Esophagus squamous epithelium (tissue), 5 donors: ENCODE measurements around the gene MED26. TPM values are rescaled to one million over a fixed set of nuclear protein-coding genes. Genes with fewer than 3 reads are reported as not detected.
"Not testable (repeated sequence)": the region's sequence is repeated elsewhere in the genome, so short reads cannot be mapped to it uniquely, and the experiment has no call there.

ENCODE experiments used
- DNase-seq: peaks from one replicate; lab custom pipeline; 2025; lab: John Stamatoyannopoulos, UW
- H3K27ac ChIP-seq, 4 donors: fragments of 200-600 bp; sonication (generic); one replicate each; pipeline ENCODE4 v1.5.1; 2016 to 2019; ENCODE audit warnings: mild to moderate bottlenecking in 1 of 4
- H3K27me3 ChIP-seq, 4 donors: fragments of 200-600 bp; sonication (generic); 1 replicate in 3 of 4; 2 replicates in 1 of 4; pipeline versions ENCODE4 v1.5.1 to v1.6.0; 2017 to 2021; ENCODE audit warnings: antibody characterized with exemption in 1 of 4
- H3K36me3 ChIP-seq, 3 donors: fragments of 200-600 bp; sonication (generic); one replicate each; pipeline ENCODE4 v1.5.1; 2016 to 2019
- H3K4me1 ChIP-seq, 3 donors: fragments of 200-600 bp; sonication (generic); one replicate each; pipeline ENCODE4 v1.5.1; 2017 to 2019
- H3K4me3 ChIP-seq, 4 donors: fragments of 200-600 bp; sonication (generic); 1 replicate in 3 of 4; 2 replicates in 1 of 4; pipeline ENCODE4 v1.5.1; 2016 to 2019; ENCODE audit warnings: mild to moderate bottlenecking in 2 of 4, moderate library complexity in 1 of 4
- H3K9me3 ChIP-seq, 3 donors: fragments of 200-600 bp; sonication (generic); one replicate each; pipeline ENCODE4 v1.5.1; 2016 to 2019
- POLR2A ChIP-seq, 4 donors: fragments of 450-650 bp; IDR thresholded peaks; one replicate each; pipeline ENCODE4 v1.6.1; 2017; ENCODE audit warnings: antibody characterized with exemption in 4 of 4, mild to moderate bottlenecking in 4 of 4, moderate library complexity in 3 of 4
- WGBS, 2 donors: methylation state at CpG; one replicate each; pipeline ENCODE4 v1.1.5; 2018; 5-methylcytosine and 5-hydroxymethylcytosine counted together
- intact Hi-C: fragments of 100-400 bp; cut with DNase I; formaldehyde crosslinking; loops from one replicate; pipeline ENCODE4 v1.15.0; 2022
- total RNA-seq, 4 donors: library from RNA; depleted of rRNA; stranded (reverse); fragments of >200 nt; gene quantifications; one replicate each; pipeline ENCODE4 v1.1.0, GENCODE V29; 2016
- TF ChIP-seq, protein P1 (sequence below), 6 experiments: fragments of 450-650 bp in 4 of 6; fragments of 200-600 bp in 2 of 6; sonication (generic) in 2 of 6; IDR thresholded peaks; one replicate each; pipeline ENCODE4 v1.5.1; 2016 to 2019; ENCODE audit warnings: antibody characterized with exemption in 6 of 6, mild to moderate bottlenecking in 4 of 6, moderate library complexity in 4 of 6
- donor health status: DM: yes; HTN: yes; CAD: no.

Gene MED26
- total RNA-seq, 4 donors from 2014 or later: 5.1 to 9.9 (median 8.4) TPM

GRCh38 chr19:16655727-16656126 is 27.7 kb upstream of the MED26 start:
- WGBS, 2 donors: 60 to 62% methylated on average over 10 to 11 of the region's 11 CpGs
- intact Hi-C loops: no loop called here
- no peak overlapping the region for H3K27ac ChIP-seq

GRCh38 chr19:16654627-16655026 is 26.6 kb upstream of the MED26 start:
- H3K4me1 ChIP-seq: peaks cover 10 to 64% (median 15%) of the 10 kb centered on the region in 3 donors
- H3K27me3 ChIP-seq: no peaks in the 10 kb centered on the region
- peak overlapping the region in 3 of 4 donors; percentile 4 to 43 (median 40) for H3K27ac ChIP-seq
- H3K36me3 ChIP-seq: peaks cover 26 to 90% (median 45%) of the 10 kb centered on the region in 3 donors
- no peaks in the 10 kb centered on the region for H3K9me3 ChIP-seq
- no peak for DNase-seq
- WGBS, 2 donors: 74 to 85% methylated on average over 2 to 3 of the region's 3 CpGs
- H3K4me3 ChIP-seq: no peak overlapping the region
- TF ChIP-seq, protein P1, sequence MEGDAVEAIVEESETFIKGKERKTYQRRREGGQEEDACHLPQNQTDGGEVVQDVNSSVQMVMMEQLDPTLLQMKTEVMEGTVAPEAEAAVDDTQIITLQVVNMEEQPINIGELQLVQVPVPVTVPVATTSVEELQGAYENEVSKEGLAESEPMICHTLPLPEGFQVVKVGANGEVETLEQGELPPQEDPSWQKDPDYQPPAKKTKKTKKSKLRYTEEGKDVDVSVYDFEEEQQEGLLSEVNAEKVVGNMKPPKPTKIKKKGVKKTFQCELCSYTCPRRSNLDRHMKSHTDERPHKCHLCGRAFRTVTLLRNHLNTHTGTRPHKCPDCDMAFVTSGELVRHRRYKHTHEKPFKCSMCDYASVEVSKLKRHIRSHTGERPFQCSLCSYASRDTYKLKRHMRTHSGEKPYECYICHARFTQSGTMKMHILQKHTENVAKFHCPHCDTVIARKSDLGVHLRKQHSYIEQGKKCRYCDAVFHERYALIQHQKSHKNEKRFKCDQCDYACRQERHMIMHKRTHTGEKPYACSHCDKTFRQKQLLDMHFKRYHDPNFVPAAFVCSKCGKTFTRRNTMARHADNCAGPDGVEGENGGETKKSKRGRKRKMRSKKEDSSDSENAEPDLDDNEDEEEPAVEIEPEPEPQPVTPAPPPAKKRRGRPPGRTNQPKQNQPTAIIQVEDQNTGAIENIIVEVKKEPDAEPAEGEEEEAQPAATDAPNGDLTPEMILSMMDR (IDR thresholded peaks at IDR 0.05): no peak
- intact Hi-C loops: no loop called here

More at GRCh38 chr19:16655727-16656126, 27.7 kb upstream of the MED26 start:
- no peaks in the 10 kb centered on the region for H3K9me3 ChIP-seq
- no peak for DNase-seq
- H3K27me3 ChIP-seq: no peaks in the 10 kb centered on the region
- TF ChIP-seq, protein P1 (IDR thresholded peaks at IDR 0.05): no peak
- no peak for TF ChIP-seq POLR2A (IDR thresholded peaks at IDR 0.05)
- peaks cover 26 to 82% (median 45%) of the 10 kb centered on the region in 3 donors for H3K36me3 ChIP-seq
- H3K4me1 ChIP-seq: peaks cover 13 to 62% (median 13%) of the 10 kb centered on the region in 3 donors
- no peak overlapping the region for H3K4me3 ChIP-seq

DNA sequence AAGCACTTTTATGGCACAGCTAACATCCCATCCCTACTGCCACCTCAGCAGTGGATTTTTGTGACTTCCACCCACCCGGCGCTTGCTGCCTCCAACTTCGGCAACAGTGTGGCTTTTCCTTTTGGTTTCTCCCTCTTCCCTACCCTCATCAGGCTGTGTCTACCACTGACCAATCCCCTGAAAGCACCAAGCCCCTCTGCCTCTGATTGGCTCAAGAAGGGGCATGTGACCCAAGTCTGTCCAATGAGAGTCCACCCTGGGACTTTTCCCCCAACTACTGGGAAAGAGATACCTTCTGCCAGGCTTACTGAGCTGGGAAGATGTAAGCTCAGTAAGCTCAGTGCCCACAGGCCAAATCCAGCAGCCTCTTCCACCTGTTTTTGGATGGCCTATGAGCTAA is 26.1 kb upstream of the MED26 start:
- Histone ChIP-seq H3K27ac (peak overlapping the region in 2 of 4 donors; percentile 40 to 43), H3K4me1 (peaks cover 7 to 65% (median 17%) of the 10 kb centered on the region in 3 donors), H3K4me3 (no peak overlapping the region), H3K9me3 (no peaks in the 10 kb centered on the region), H3K36me3 (peaks cover 26 to 95% (median 45%) of the 10 kb centered on the region in 3 donors), H3K27me3 (no peaks in the 10 kb centered on the region)
- no peak for DNase-seq
- intact Hi-C loops: no loop called here
- TF ChIP-seq, protein P1 (IDR thresholded peaks at IDR 0.05): no peak
- no peak for TF ChIP-seq POLR2A (IDR thresholded peaks at IDR 0.05)
- WGBS, 2 donors: 90 to 92% methylated on average over 3 of the region's 3 CpGs

DNA sequence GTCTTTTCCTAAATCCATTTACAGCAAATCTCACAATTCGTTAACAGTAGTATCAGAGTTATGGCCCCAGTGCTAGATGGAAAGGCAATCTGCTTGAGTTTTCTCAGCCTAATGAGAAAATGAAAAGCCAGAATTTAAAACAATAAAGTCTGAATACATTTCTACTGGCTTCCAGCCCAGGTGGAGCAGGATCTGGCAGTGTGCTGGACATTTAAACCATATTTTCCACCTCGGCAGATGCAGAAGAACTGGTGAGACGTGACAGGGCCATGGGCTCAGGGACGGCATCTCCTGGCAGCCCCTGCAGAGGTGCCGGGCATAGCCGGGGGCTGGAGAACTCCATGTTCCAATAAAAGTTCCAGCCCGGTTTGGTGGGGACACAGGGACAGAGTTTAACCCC is 24.9 kb upstream of the MED26 start:
- Histone ChIP-seq H3K9me3 (no peaks in the 10 kb centered on the region), H3K36me3 (peaks cover 26 to 97% (median 43%) of the 10 kb centered on the region in 3 donors), H3K4me1 (peaks cover 0 to 53% (median 7%) of the 10 kb centered on the region in 3 donors), H3K27me3 (no peaks in the 10 kb centered on the region), H3K27ac (no peak overlapping the region), H3K4me3 (no peak overlapping the region)
- TF ChIP-seq, protein P1 (IDR thresholded peaks at IDR 0.05): no peak
- TF ChIP-seq POLR2A (IDR thresholded peaks at IDR 0.05): no peak
- intact Hi-C loops: no loop called here
- 60 to 74% methylated on average over 4 to 5 of the region's 7 CpGs for WGBS, 2 donors
- DNase-seq: no peak

DNA sequence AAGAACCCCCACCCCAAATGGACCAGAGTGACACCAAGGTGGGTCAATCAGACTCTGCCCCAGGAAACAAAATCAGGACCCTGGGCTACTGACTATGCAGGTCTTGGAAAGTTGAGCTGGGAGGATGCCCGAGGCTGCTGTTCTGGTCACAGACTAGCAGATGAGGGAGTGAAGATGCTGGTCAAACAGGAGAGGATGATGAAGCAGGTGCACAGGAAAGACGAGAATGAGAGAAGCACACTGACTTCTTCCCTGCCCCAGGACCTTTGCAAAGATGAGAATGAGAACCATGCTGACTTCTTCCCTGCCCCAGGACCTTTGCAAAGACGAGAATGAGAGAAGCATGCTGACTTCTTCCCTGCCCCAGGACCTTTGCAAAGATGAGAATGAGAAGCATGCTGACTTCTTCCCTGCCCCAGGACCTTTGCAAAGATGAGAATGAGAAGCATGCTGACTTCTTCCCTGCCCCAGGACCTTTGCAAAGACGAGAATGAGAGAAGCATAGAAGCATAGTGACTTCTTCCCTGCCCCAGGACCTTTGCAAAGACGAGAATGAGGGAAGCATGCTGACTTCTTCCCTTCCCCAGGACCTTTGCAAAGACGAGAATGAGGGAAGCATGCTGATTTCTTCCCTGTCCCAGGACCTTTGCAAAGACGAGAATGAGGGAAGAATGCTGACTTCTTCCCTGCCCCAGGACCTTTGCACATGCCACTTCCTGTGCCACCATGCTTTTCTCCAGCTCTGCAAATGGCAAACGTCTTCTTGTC is 23.6 kb upstream of the MED26 start:
- Histone ChIP-seq H3K4me1 (peaks cover 0 to 41% (median 7%) of the 10 kb centered on the region in 3 donors), H3K36me3 (peaks cover 21 to 96% (median 37%) of the 10 kb centered on the region in 3 donors)
- H3K27me3 ChIP-seq, H3K4me3 ChIP-seq, H3K9me3 ChIP-seq, DNase-seq, intact Hi-C loops, H3K27ac ChIP-seq: not testable (repeated sequence)
- 85 to 87% methylated on average over 8 of the region's 8 CpGs for WGBS, 2 donors
